HepG2 (cell line): ENCODE results near the gene SH3YL1. TPM values are rescaled to one million over a fixed set of nuclear protein-coding genes. Genes with fewer than 3 reads are reported as not detected.

Source experiments
- BCL6 ChIP-seq: IDR thresholded peaks from 2 replicates; pipeline ENCODE4 v1.6.1; 2016; ENCODE audit warnings: missing genetic modification reagents, missing compliant biosample characterization
- CBX5 ChIP-seq: sonication (generic); formaldehyde crosslinking; IDR thresholded peaks from 2 replicates; pipeline ENCODE4 v1.4.0; 2020; ENCODE audit warnings: missing genetic modification reagents, borderline replicate concordance
- ELF1 ChIP-seq: sonication (generic); formaldehyde crosslinking; IDR thresholded peaks from 2 replicates; pipeline ENCODE4 v1.4.0; 2020; ENCODE audit warnings: missing genetic modification reagents
- ELF3 ChIP-seq: IDR thresholded peaks from 2 replicates; pipeline ENCODE4 v1.6.1; 2016; ENCODE audit warnings: missing genetic modification reagents, missing compliant biosample characterization
- ERF ChIP-seq: IDR thresholded peaks from 2 replicates; pipeline ENCODE4 v1.6.1; 2018; ENCODE audit warnings: missing biosample characterization, missing genetic modification reagents
- FOXP4 ChIP-seq: sonication (generic); formaldehyde crosslinking; IDR thresholded peaks from 2 replicates; pipeline ENCODE4 v1.4.0; 2020; ENCODE audit warnings: missing genetic modification reagents
- HNF1B ChIP-seq: sonication (generic); formaldehyde crosslinking; IDR thresholded peaks from 2 replicates; pipeline ENCODE4 v1.5.1; 2020; ENCODE audit warnings: mild to moderate bottlenecking, moderate library complexity, missing genetic modification reagents
- IKZF5 ChIP-seq: IDR thresholded peaks from 2 replicates; pipeline ENCODE4 v1.6.1; 2018; ENCODE audit warnings: missing genetic modification reagents, mild to moderate bottlenecking, missing compliant biosample characterization
- MIXL1 ChIP-seq: IDR thresholded peaks from 2 replicates; pipeline ENCODE4 v1.6.1; 2016
- RAD21 ChIP-seq: fragments of 450-650 bp; formaldehyde crosslinking; IDR thresholded peaks from 2 replicates; pipeline ENCODE4 v1.5.0; 2020; ENCODE audit warnings: mild to moderate bottlenecking
- REPIN1 ChIP-seq: sonication (generic); formaldehyde crosslinking; IDR thresholded peaks from 2 replicates; pipeline ENCODE4 v1.8.0; 2022; ENCODE audit warnings: missing genetic modification reagents, low read depth, mild to moderate bottlenecking, borderline replicate concordance
- SNAPC2 ChIP-seq: sonication (generic); formaldehyde crosslinking; IDR thresholded peaks from 2 replicates; pipeline ENCODE4 v1.8.1; 2022; ENCODE audit warnings: mild to moderate bottlenecking, missing genetic modification reagents
- STAG1 ChIP-seq: sonication (generic); formaldehyde crosslinking; IDR thresholded peaks from 2 replicates; pipeline ENCODE4 v1.4.0; 2020; ENCODE audit warnings: missing genetic modification reagents
- ZBTB33 ChIP-seq: sonication (generic); formaldehyde crosslinking; IDR thresholded peaks from 2 replicates; pipeline ENCODE4 v1.4.0; 2020; ENCODE audit warnings: missing genetic modification reagents
- ZGPAT ChIP-seq: IDR thresholded peaks from 2 replicates; pipeline ENCODE4 v1.6.1; 2016; ENCODE audit warnings: mild to moderate bottlenecking
- ZNF12 ChIP-seq: sonication (generic); formaldehyde crosslinking; IDR thresholded peaks from 2 replicates; pipeline ENCODE4 v1.5.0; 2020; ENCODE audit warnings: missing genetic modification reagents
- ZNF574 ChIP-seq: sonication (generic); formaldehyde crosslinking; IDR thresholded peaks from 2 replicates; pipeline ENCODE4 v1.4.0; 2020; ENCODE audit warnings: missing genetic modification reagents
- ZNF607 ChIP-seq: sonication (generic); formaldehyde crosslinking; IDR thresholded peaks from 2 replicates; pipeline ENCODE4 v1.5.1; 2020; ENCODE audit warnings: missing genetic modification reagents, mild to moderate bottlenecking, borderline replicate concordance
- ZNF614 ChIP-seq: IDR thresholded peaks from 2 replicates; pipeline ENCODE4 v1.6.1; 2018; ENCODE audit warnings: missing biosample characterization, missing genetic modification reagents, inconsistent platforms, borderline replicate concordance
- polyA plus RNA-seq, 8 experiments: library from polyadenylated mRNA; depleted of rRNA in 3 of 8; stranded (reverse) in 7 of 8; unstranded in 1 of 8; fragments of >200 nt; fragmentation: Illumina TruSeq in 4 of 8; extraction: Trizol in 4 of 8; gene quantifications; 2 replicates each; pipeline versions ENCODE4 v1.2.1 to v1.2.3, GENCODE V29; 2011 to 2016; ENCODE audit warnings: low read depth in 4 of 8, missing spikeins in 1 of 8, mixed read lengths in 1 of 8; ENCODE audit not compliant: insufficient read depth in 1 of 8
- total RNA-seq, 5 experiments: library from RNA; depleted of rRNA; stranded (reverse); fragments of >200 nt; fragmentation: Illumina TruSeq; extraction: Trizol; gene quantifications; 2 replicates each; pipeline ENCODE4 v1.2.3, GENCODE V29; 2016; ENCODE audit warnings: low read depth in 1 of 5

Gene SH3YL1
- total and polyA plus RNA-seq, 2 of the 13 experiments (the other 11 are each of a cell fraction or from before 2014, with no cell fraction given) = 13.0 to 48.2 TPM

- peak; percentile 98 for TF ChIP-seq STAG1 (CRISPR knock-in tag)
- peak; percentile 48; the same call in 1 of the 2 replicates for TF ChIP-seq MIXL1
- peak; percentile 40; the same call in 1 of the 2 replicates for TF ChIP-seq IKZF5 (CRISPR knock-in tag)
- TF ChIP-seq SNAPC2 = 0 out of 2 replicates have a peak, but pooled peaks have one; percentile 52
- TF ChIP-seq ELF1 (CRISPR knock-in tag) = peak; percentile 39; the same call in 1 of the 2 replicates
- 0 out of 2 replicates have a peak, but pooled peaks have one; percentile 45 for TF ChIP-seq ELF3 (CRISPR knock-in tag)
- peak; percentile 54; the same call in 1 of the 2 replicates for TF ChIP-seq CBX5 (CRISPR knock-in tag)
- TF ChIP-seq ERF (CRISPR knock-in tag) = peak; percentile 72
- 0 out of 2 replicates have a peak, but pooled peaks have one; percentile 25 for TF ChIP-seq BCL6 (CRISPR knock-in tag)
- peak; percentile 36; the same call in 1 of the 2 replicates for TF ChIP-seq REPIN1 (CRISPR knock-in tag)
- TF ChIP-seq FOXP4 (CRISPR knock-in tag) = peak; percentile 29; the same call in 1 of the 2 replicates
- 0 out of 2 replicates have a peak, but pooled peaks have one; percentile 34 for TF ChIP-seq ZNF12 (CRISPR knock-in tag)
- TF ChIP-seq ZGPAT (CRISPR knock-in tag) = 0 out of 2 replicates have a peak, but pooled peaks have one; percentile 25
- 0 out of 2 replicates have a peak, but pooled peaks have one; percentile 17 for TF ChIP-seq ZNF574
- TF ChIP-seq RAD21 = peak; percentile 95
- TF ChIP-seq ZNF607 (CRISPR knock-in tag) = peak; percentile 24; the same call in 1 of the 2 replicates
- TF ChIP-seq ZBTB33 (CRISPR knock-in tag) = 0 out of 2 replicates have a peak, but pooled peaks have one; percentile 23
- TF ChIP-seq HNF1B (CRISPR knock-in tag) = peak; percentile 77; the same call in 1 of the 2 replicates
- TF ChIP-seq ZNF614 (CRISPR knock-in tag) = 0 out of 2 replicates have a peak, but pooled peaks have one; percentile 28
Observed at GRCh38 chr2:172120-172519, 91.7 kb downstream of the SH3YL1 start (continued).
